NCI-H510A (cell line): ENCODE measurements around the gene NCAPG2.
"Not testable (repeated sequence)": the region's sequence is repeated elsewhere in the genome, so short reads cannot be mapped to it uniquely, and the experiment has no call there.

ENCODE experiments used
- DNase-seq: peaks from one replicate; lab custom pipeline; 2025; lab: John Stamatoyannopoulos, UW

NCAPG2 gene

GRCh38 chr7:158626289-158626688, 78.3 kb downstream of the NCAPG2 start:
- not testable (repeated sequence) for DNase-seq

DNA sequence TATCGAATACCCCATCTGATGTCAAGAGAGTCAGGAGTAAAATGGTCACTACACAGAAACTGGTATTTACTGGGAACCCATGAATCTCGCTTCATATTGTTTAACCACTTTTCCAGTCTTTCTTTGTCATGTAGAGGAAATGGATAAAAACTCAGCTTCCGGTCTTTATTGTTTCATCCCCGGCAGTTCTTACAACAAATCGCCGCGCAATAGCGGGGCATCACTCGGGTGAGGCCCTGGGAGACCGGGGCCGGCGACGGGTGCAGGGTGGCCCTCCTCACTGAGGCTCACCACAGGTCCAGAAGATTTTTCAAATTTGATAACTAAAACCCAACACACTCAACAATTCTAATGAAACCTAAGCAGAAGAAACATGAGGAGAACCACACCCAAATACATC, 81.4 kb downstream of the NCAPG2 start:
- DNase-seq: no peak

- DNase-seq: no peak
Measured at GRCh38 chr7:158620839-158621441, 83.7 kb downstream of the NCAPG2 start.

DNA sequence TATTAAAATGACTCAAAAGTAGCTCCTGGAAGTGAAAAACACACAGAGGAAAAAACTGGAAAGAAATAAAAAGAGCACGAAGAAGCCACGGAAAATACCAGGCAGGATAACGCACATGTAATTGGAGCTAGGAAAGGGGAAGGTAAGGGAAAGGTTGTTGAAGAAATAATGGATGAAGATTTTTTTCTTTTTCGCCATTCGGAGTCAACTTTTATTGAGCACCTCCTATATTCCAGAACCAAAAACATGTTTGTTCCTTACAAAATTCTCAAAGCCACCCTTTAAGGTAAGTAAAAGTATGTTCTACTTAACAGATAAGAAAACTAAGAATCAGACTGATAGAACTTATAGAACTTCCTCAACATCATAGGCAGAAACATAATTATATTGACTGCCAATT, 84.2 kb downstream of the NCAPG2 start:
- DNase-seq: no peak

GRCh38 chr7:158618745-158619140, 85.9 kb downstream of the NCAPG2 start:
- DNase-seq: no peak

DNA sequence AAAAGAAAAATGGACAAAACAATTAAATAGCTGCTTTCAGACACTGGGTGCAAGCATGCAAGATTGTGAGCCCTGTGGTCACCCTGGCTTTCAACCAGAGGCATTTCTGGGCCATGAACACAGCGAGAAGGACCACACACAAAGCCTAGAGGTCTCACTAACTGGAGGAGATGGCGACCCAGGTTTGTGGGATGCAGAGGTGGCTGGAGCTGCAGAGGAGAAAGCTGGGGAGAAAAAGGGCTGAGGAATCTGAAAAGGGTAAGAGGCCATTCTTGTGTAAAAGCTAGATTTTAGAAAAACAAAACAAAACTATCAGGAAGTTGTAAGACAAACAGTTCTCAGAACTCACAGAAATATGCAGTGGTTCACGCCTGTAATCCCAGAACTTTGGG, 86.9 kb downstream of the NCAPG2 start:
- DNase-seq: no peak

- DNase-seq: no peak
Measured at GRCh38 chr7:158616050-158616449, 88.6 kb downstream of the NCAPG2 start.

- no peak for DNase-seq
Measured at GRCh38 chr7:158614700-158615099, 89.9 kb downstream of the NCAPG2 start.

DNA sequence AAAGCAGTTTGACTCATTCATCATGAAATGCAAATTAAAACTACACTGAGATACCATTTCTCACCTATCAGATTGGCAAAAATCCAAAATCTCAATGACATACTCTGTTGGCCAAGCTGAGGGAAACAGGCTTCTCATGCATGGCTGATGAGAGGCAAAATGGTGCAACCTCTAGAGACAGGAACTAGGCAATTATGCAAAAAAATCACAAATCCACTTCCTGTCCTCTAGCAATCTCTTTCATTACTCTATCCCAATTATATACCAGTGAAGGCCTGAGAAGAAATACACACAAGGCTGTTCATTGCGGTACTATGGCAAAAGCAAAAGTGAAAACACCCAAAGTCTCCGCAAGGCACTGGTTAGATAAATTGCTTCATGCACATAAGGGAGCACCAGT, 91.1 kb downstream of the NCAPG2 start:
- peak; percentile 53 for DNase-seq

DNA sequence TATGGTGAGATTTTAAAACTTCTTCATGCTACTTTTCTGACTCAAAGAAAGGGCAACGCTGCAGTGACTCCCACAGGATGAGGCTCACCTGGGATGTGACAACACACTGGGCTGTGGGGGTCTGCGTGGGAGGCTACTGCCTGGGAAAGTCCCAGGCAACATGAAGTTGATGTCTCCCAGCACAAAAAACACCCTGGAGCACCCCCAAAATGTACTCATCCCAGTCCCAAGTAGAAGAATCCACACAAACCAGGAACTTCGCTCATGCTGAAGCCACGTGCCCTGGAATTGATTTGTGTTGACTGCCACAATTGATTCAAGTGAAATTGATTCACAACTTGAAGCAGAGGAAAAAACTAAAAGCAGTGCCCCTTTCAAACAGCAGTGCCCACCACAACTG, 92.1 kb downstream of the NCAPG2 start:
- DNase-seq: no peak

DNA sequence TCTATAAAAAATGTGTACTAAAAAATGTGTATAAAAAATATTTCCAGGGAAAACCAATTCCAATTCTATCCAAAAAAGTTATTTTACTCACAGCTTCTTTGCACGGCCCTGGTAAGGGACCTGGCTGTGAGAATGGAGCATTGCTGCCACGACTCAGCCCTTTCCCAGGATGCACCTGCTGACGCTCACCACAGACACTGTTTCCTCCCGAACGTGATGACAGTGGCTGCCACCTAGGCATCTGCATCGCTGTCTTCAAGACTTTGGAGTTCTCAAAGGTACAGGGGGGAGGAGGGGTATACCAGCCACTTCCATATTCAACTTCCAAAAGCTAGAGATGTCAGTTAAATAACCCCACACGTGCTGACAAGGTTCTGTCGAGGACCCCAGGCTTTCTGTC, 93.1 kb downstream of the NCAPG2 start:
- no peak for DNase-seq

GRCh38 chr7:158609313-158609974, 95.2 kb downstream of the NCAPG2 start:
- no peak for DNase-seq

DNA sequence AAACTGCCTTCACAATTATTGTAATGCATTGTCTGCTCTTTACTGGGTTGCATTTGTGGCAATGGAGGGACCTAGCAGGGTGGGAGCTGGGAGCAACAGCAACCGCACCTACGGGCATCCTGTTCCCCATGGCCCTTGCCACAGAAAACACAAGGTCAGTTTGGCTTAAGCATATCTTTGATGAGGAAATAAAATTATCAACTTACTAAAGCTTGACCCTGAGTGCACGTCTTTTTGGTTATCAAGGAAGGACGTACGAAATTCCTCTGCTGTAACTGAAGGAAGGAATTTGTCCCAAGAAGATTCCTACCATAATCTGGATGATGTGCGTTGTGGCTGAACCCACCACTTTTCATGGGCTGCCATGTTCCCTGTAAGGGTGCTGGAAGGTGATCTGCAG, 97.0 kb downstream of the NCAPG2 start:
- no peak for DNase-seq

DNA sequence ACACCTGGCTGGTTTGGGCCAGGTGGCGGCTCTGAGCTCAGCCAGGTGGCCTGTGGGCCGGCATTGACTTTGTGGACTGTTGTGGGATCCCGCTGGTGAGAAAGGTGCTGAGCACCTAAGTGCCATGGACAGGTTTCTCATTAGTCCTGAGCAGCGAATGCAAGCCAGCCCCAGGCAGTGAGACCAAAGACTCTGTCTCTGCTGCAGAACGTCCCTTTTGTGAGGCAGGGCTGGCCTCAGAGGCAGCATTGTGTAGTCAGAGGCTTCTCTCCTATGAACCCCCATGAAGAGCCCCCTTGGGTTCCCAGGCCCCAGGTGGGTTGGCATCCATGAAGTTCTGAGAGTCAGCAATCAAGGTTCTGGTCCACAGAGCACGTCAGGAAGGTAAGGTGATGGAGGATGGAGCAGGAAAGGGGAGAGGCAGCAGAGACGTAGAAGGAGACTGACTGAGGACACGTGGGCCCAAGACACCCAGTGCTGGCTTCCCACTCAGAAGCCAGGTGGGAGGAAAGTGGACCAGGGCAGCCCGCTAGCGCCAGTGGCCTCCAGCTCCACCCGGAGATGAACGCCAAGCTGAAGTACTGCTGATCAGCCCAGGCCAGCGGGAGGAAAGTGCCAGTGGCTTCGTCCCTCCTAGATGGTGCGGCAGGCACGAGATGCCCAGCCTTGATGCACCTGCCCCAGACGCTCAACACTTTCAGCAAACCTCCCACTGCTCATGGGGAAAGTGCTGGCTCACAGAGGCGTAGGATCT, 97.8 kb downstream of the NCAPG2 start:
- DNase-seq: no peak

- DNase-seq: no peak
Measured at GRCh38 chr7:158606129-158606528, 98.5 kb downstream of the NCAPG2 start.

DNA sequence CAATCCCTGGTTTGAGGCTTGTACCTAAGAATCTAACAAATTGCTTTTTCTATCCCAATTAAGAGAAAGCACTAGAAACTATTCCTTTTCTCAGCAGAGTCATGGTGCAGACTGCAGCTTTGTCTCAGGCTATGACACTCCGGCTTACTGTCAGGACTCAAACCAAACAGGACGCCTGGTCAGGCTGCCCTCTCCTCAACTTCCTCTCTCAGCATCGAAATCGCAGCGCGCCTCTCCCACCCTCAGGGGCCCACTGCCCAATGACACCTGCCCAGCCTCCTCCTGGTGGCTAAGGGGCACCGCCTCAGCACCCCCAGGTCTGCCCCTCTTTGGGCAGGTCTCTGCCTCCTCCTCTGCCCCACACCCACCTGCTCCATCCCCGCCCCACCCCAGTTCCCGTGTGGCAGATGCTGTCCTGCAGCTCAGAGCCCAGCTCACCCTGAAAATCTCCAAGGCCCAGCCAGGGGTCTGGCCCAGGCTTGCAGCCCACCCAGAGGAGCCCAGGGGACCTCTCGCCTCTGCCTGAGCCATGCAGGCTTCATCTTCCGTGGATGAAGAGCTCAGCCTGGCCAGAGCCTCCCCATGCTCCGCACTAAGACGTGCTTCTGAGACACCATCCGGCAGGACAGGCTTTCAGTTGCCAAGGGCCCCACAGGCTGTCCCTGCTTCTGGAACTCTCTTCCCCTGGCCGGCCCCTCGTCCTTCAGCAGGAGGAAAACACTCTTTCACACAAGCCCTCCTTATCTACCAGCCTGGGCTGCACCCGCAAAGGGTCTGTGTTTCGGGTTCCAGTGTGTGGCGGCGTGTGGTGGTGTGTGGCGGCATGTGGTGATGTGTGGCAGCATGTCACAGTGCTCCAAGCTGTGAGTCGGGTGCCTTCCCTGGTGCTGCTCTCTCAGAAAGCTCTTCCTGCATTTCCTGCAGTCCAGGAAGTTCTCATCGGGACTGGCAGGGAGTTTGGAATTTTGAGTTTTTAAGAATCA, 100.5 kb downstream of the NCAPG2 start:
- DNase-seq: no peak

- no peak for DNase-seq
Measured at GRCh38 chr7:158602905-158603772, 101.5 kb downstream of the NCAPG2 start.

GRCh38 chr7:158602041-158602440, 102.6 kb downstream of the NCAPG2 start:
- no peak for DNase-seq

GRCh38 chr7:158601090-158601489, 103.5 kb downstream of the NCAPG2 start:
- no peak for DNase-seq

- DNase-seq: no peak
Measured at GRCh38 chr7:158596745-158597144, 107.9 kb downstream of the NCAPG2 start.

- no peak for DNase-seq
Measured at GRCh38 chr7:158596309-158596708, 108.3 kb downstream of the NCAPG2 start.
